IPS-20b (cell line): Measurements from ENCODE around the gene CLIP1.

Experiments
- H3K27ac ChIP-seq: one replicate; pipeline ENCODE4 v1.5.1; 2013; ENCODE audit warnings: low read length
- H3K27me3 ChIP-seq: 2 replicates; pipeline ENCODE4 v1.6.1; 2013; ENCODE audit warnings: mild to moderate bottlenecking, low read length, inconsistent platforms; ENCODE audit not compliant: insufficient read depth
- H3K36me3 ChIP-seq: 2 replicates; pipeline ENCODE4 v1.6.1; 2013; ENCODE audit warnings: low read depth, mild to moderate bottlenecking, inconsistent platforms, low read length, moderate library complexity; ENCODE audit not compliant: insufficient read depth
- H3K4me1 ChIP-seq: 2 replicates; pipeline ENCODE4 v1.6.1; 2013; ENCODE audit warnings: mild to moderate bottlenecking, control low read depth, inconsistent platforms, low read length, moderate library complexity; ENCODE audit not compliant: insufficient read depth
- H3K4me3 ChIP-seq: 2 replicates; pipeline ENCODE4 v1.5.1; 2013; ENCODE audit warnings: mild to moderate bottlenecking, low read length, inconsistent platforms
- H3K9ac ChIP-seq: 2 replicates; pipeline ENCODE4 v1.6.1; 2013; ENCODE audit warnings: low read depth, mild to moderate bottlenecking, inconsistent platforms, low read length, moderate library complexity
- H3K9me3 ChIP-seq: 2 replicates; pipeline ENCODE4 v1.6.1; 2013; ENCODE audit warnings: mild to moderate bottlenecking, low read depth, low read length, inconsistent platforms; ENCODE audit not compliant: insufficient read depth

The CLIP1 gene

DNA sequence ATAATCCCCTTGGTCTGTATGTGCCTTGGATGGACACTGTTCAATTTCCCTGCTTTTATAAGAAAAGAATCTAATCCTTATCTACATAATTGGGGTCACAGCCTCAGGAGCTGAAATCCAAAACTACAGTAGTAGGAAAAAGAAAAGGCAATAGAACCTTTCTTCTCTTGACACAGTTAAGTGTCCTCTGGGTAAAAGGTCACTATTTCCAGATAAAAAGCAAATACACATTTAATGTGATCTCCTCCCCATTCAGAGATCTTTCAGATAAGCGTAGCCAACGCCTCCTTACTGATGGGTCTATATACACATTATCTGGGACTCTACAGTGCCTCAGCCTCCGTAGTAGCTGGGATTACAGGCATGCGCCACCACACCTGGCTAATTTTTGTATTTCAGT, 73.4 kb downstream of the CLIP1 start:
- peaks cover 7% of the 10 kb centered on the region; the same call in 1 of the 2 replicates for H3K36me3 ChIP-seq
- H3K4me1 ChIP-seq, result no peaks in the 10 kb centered on the region
- H3K9me3 ChIP-seq, result no peaks in the 10 kb centered on the region
- no peak overlapping the region for H3K27ac ChIP-seq
- no peak overlapping the region for H3K4me3 ChIP-seq
- H3K27me3 ChIP-seq, result no peaks in the 10 kb centered on the region
- H3K9ac ChIP-seq, result no peak overlapping the region

DNA sequence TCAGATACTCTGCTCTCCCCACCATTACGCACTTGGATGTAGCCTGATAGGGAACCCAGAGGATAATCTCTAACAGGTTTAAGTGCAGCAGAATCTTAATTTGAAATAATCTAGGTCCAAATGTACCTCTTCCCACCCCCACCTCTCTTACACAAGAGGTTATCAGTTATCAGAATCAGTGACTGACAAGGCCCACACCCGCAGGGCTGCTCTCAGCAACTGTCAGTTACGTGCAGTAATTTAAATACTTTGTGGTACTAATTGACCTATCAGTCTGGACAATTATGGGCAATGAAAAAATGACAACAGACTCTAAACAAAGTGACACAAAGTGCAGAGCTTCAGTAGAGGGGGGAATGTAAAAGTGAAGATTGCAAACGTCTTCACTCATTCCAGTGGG, 74.0 kb downstream of the CLIP1 start:
- no peaks in the 10 kb centered on the region for H3K4me1 ChIP-seq
- no peak overlapping the region for H3K27ac ChIP-seq
- no peak overlapping the region for H3K9ac ChIP-seq
- no peak overlapping the region for H3K4me3 ChIP-seq
- H3K36me3 ChIP-seq, result peaks cover 7% of the 10 kb centered on the region; the same call in 1 of the 2 replicates
- no peaks in the 10 kb centered on the region for H3K27me3 ChIP-seq
- H3K9me3 ChIP-seq, result no peaks in the 10 kb centered on the region

DNA sequence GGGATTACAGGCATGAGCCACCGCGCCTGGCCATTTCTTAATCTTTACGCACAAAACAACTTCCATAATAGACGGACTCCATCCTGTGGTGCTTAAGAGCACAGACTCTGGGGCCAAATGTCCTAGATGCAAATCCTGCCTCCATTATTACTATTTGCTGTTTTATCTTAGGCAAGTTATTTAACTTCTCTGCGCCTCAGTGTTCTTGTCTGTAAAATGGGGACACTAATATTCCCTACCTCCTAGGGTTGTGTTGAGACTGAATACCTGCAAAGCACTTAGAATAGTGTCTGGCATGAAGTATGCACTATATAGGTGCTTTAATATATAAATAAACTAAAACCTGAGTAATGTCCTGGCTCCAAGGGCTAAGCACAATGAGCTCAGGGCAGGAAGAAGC, 76.4 kb downstream of the CLIP1 start:
- H3K36me3 ChIP-seq, result no peaks in the 10 kb centered on the region
- H3K9me3 ChIP-seq, result no peaks in the 10 kb centered on the region
- H3K4me1 ChIP-seq, result no peaks in the 10 kb centered on the region
- H3K4me3 ChIP-seq, result no peak overlapping the region
- no peaks in the 10 kb centered on the region for H3K27me3 ChIP-seq
- H3K9ac ChIP-seq, result no peak overlapping the region
- no peak overlapping the region for H3K27ac ChIP-seq

DNA sequence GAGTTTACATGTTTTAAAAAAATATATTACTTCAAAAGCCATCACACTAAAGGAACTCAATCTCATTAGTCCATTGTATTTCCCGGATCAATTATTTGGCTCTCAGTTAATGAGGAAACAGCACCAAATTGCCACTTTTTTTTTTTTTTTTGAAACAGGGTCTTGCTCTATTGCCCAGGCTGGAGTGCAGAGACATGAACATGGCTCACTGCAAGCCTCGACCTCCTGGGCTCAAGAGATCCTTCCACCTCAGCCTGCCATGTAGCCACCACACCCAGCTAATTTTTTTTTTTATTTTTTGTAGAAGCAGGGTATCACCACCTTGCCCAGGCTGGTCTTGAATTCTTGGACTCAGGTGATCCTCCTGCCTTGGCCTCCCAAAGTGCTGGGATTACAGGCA, 77.4 kb downstream of the CLIP1 start:
- H3K27ac ChIP-seq, result no peak overlapping the region
- H3K27me3 ChIP-seq, result no peaks in the 10 kb centered on the region
- H3K9ac ChIP-seq, result no peak overlapping the region
- H3K4me3 ChIP-seq, result no peak overlapping the region
- no peaks in the 10 kb centered on the region for H3K4me1 ChIP-seq
- no peaks in the 10 kb centered on the region for H3K9me3 ChIP-seq
- no peaks in the 10 kb centered on the region for H3K36me3 ChIP-seq

DNA sequence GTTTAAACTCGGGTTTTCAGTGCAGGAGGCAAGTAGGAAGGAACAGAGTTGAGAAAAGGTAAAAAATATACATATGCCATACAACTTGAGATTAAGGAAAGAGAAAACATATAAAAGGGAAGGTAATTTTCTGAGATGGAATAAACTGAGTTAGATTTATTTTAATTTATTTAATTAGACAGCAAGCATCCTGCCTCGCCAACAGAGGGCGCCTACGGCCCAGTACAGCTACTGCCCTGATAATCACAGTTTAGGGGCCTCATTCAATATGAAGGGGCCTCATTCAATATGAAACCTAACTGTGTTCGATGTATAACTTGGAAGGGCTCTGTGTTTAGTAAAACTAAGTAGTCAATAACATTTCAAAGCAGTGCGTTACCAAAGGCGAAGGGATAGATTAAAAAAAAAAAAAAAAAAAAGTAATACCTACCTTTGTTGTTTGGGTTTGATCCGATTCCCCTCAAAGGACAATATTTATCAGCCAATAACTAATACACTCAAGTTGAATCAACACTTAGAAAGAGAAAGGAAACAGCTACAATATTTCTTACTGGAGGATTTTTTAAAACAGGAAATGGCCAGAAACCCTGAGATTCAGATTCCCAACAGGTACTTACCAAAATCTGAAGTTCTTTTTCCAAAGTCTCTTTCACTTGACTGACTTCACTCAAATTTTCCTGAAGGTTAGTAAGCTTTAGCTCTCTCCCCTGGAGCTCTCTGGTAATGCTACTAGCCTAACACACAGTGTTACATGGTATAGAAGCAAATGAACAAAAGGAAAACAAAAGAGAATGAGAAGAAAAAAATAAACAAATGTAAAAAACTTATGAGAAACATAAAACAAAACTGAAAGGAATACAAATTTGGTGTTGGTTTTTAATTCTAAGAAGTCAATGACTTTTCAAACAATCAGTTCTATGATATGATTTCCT, 86.2 kb downstream of the CLIP1 start:
- Histone ChIP-seq H3K4me1 (no peaks in the 10 kb centered on the region), H3K9ac (no peak overlapping the region), H3K9me3 (no peaks in the 10 kb centered on the region), H3K4me3 (no peak overlapping the region), H3K27ac (no peak overlapping the region), H3K36me3 (peaks cover 21% of the 10 kb centered on the region; the same call in 1 of the 2 replicates), H3K27me3 (no peaks in the 10 kb centered on the region)

DNA sequence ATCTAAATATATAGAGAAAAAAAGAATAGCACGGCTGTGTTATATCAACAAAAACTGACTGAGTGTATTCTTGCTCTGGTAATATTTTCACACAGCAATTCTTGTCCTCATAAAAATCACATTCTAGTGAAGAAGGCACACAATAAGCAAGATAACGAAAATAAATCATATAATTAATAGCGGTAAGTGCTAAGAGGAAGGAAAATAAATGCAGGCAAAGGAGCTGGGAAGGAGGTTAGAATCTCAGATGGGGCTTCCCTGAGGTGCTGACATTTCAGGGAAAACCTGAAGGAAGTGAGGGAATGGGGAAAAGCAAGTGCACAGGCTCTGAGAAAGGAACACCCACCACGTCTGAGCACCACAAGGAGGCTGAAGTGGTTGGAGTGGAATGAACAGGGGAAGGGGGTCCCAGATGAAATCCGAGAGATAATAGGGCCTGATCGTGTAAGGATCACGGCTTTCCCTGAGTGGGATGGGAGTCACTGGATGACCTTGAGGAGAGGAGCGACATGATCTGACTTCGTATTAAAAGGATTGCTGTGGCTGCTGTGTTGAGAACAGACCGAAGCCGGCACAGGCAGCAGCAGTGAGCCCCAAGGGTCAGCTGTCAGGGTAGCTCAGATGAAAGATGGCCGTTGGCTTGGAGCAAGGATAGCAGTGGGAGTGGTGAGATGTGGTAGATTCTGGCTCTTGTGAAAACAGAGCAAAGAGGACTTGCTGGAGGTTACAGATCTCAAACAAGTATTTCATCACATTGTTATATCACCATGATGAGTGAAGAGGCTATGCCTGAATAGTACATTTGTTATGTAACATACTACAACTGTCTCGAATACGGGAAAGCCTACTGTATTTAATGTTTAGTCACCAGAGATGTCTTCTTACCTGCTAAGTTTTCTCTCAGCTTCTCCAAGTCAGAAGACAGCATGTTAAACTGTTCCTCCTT, 89.1 kb downstream of the CLIP1 start:
- Histone ChIP-seq H3K36me3 (peaks cover 21% of the 10 kb centered on the region; the same call in 1 of the 2 replicates), H3K27ac (no peak overlapping the region), H3K9me3 (no peaks in the 10 kb centered on the region), H3K4me3 (no peak overlapping the region), H3K4me1 (no peaks in the 10 kb centered on the region), H3K9ac (no peak overlapping the region), H3K27me3 (no peaks in the 10 kb centered on the region)

DNA sequence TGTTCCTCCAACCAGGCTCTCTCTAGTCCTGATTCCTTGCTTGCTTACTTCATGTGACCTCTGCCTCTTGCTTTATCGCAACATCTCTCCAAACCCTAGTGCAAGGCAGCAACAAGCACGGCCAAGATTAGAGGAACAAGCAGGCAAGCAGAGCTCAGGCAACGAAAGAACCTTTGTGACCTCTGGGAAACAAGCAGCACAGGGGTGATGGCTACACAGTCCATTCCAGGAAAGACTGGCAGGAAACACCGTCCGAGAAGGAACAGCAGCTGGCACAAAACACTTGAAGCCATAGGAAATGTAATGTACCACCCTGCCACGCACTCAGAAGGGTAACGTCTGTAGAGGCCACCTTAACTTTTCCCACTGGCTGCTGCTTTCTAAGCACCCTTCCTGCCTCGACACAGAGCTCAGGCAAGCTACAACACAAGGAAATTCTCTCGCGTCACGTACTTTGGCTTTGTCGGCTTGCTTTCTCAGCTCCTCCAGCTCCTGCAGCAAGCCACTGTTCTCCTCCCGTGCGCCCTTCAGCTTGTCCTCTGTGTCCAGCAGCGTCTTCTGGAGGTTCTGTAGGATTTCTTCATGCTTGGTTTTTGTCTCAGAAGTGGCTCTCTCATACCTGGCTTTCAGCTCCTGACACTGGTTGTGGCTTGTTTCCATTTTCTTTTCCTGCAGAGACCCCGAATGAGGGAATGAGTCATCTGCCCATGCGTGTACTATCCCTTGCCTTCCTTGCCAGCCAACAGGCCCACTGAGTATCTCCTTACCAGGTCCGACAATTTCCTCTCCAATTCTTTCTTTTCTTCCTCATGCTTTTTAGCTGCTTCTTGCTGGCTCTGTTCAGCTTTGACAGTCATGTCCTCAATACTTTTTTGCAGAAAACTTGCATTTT, 94.7 kb downstream of the CLIP1 start:
- Histone ChIP-seq H3K9me3 (no peaks in the 10 kb centered on the region), H3K9ac (no peak overlapping the region), H3K4me1 (no peaks in the 10 kb centered on the region), H3K4me3 (no peak overlapping the region), H3K36me3 (peaks cover 23% of the 10 kb centered on the region), H3K27ac (no peak overlapping the region), H3K27me3 (no peaks in the 10 kb centered on the region)

DNA sequence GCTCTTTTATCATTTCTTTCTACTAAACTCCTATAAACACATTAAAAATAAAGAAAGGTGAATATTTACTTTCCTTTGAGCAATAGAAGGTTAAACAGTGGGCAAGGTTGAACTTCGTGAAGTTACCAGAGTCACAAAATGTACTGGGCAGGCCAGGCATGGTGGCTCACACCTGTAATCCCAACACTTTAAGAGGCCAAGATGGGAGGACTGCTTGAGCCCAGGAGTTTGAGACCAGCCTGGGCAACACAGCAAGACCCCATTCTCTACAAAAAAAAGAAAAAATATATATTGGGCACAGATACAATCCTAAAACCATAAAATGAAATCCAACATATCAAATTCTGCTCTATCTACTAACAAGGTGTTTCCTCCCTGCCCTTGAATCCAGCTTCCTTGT, 95.5 kb downstream of the CLIP1 start:
- no peak overlapping the region for H3K27ac ChIP-seq
- no peak overlapping the region for H3K4me3 ChIP-seq
- H3K27me3 ChIP-seq, result no peaks in the 10 kb centered on the region
- no peak overlapping the region for H3K9ac ChIP-seq
- H3K4me1 ChIP-seq, result no peaks in the 10 kb centered on the region
- peaks cover 20% of the 10 kb centered on the region for H3K36me3 ChIP-seq
- no peaks in the 10 kb centered on the region for H3K9me3 ChIP-seq

DNA sequence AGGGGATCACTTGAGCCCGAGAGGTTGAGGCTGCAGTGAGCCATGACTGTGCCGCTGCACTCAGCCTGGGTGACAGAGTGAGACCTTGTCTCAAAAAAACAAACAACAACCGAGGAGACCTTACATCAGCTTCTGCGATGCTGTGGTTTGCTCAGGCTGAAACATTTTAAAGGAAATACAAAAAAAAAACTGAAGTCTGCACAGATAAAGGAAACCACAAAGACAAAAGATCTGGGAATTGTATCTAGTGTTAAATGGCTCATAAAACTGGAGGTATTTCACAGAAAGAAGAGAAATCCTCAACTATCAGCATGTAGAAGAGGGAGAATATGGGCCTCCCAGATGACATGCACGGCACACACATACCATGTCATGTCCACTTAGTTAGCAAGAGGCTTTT, 95.9 kb downstream of the CLIP1 start:
- no peaks in the 10 kb centered on the region for H3K9me3 ChIP-seq
- H3K9ac ChIP-seq, result no peak overlapping the region
- no peaks in the 10 kb centered on the region for H3K4me1 ChIP-seq
- peaks cover 23% of the 10 kb centered on the region for H3K36me3 ChIP-seq
- no peak overlapping the region for H3K4me3 ChIP-seq
- H3K27me3 ChIP-seq, result no peaks in the 10 kb centered on the region
- no peak overlapping the region for H3K27ac ChIP-seq

DNA sequence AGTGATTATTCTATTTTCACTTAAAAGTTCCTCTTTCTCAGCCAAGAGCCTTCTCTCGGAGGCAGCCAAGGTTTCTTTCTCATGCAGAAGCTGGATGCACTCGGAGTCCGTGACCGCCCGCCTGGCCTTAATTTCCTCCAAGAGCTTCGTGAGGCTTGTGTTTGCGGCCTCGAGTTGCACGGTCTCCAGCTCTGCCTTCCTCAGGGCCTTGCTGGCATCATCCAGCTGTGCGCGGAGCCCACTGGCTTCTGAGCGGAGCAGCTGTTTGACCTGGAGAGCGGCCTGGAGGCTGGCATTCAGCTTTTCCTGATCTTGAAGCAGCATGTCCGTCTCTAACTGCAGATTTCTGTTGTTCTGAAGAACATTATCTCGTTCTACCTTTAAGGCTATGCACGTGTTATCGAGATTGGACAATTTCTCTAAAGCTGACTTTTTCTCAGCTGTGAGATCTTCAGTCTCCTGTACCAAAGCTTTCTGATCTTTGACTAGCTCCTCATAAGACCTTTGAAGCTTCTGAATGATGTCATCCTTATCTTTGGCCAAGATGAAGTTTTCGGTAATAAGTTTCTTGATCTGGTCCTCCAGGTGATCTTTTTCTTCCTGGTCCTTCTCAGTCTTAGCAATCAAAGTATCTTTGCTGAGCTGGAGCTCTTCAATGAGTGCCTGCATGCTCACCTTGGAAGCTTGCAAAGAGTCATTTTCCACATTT, 99.0 kb downstream of the CLIP1 start:
- no peak overlapping the region for H3K9ac ChIP-seq
- H3K27ac ChIP-seq, result no peak overlapping the region
- no peak overlapping the region for H3K4me3 ChIP-seq
- no peaks in the 10 kb centered on the region for H3K27me3 ChIP-seq
- no peaks in the 10 kb centered on the region for H3K9me3 ChIP-seq
- H3K36me3 ChIP-seq, result peaks cover 23% of the 10 kb centered on the region
- no peaks in the 10 kb centered on the region for H3K4me1 ChIP-seq
